Measurements from ENCODE around the gene PMF1.
"Not testable (repeated sequence)": the region's sequence is repeated elsewhere in the genome, so short reads cannot be mapped to it uniquely, and the experiment has no call there.

PMF1 gene

GRCh38 chr1:156198831-156199349, 13.9 kb upstream of the PMF1 start:
- DNase-seq, result no peak

GRCh38 chr1:156200044-156200443, 12.8 kb upstream of the PMF1 start:
- DNase-seq, result no peak

- no peak for DNase-seq
These were observed 9.5 kb upstream of the PMF1 start for GRCh38 chr1:156203331-156203730.

- DNase-seq, result no peak
These were observed 8.1 kb upstream of the PMF1 start for GRCh38 chr1:156204686-156205085.

DNA sequence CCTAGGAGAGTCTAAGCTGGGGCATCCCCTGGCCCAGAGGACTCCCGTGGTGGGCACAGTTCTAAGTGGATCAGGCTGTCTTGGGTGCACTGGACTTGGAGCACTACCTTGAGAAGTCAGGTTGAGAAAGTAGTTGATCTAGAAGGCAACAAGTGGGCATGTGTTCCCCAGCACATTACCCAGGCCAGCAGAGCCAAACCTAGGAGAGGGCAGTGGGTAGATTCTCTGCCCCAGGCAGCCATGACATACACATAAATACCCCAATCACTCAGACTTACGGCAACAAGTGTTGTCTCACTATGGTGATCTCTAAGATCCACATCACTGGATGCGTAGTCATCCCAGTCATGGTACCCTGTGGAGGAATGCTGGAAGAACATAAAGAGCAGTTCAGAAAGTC, 1.6 kb upstream of the PMF1 start:
- DNase-seq, result no peak

- no peak for DNase-seq
These were observed 677 bp upstream of the PMF1 start for GRCh38 chr1:156212130-156212529.

DNA sequence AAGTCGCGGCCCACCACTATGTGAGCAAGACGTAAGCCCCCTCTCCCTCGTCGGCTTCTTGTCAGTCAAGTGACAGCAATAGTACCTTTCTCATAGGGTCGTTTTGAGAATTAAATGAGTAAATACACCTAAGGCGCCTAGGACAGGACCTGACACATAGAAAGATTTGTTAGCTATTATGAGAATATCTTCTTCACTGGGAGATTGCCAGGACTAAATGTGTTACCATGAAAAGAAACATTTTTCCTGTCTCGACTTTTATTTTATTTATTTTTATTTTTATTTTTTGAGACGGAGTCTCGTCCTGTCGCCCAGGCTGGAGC, 798 bp downstream of the PMF1 start:
- no peak for DNase-seq

- DNase-seq, result no peak
These were observed 1.4 kb downstream of the PMF1 start for GRCh38 chr1:156214024-156214748.

- not testable (repeated sequence) for DNase-seq
These were observed 3.7 kb downstream of the PMF1 start for GRCh38 chr1:156216361-156217086.

- peak; percentile 60 for DNase-seq
These were observed 5.1 kb downstream of the PMF1 start for GRCh38 chr1:156217871-156218270.

DNA sequence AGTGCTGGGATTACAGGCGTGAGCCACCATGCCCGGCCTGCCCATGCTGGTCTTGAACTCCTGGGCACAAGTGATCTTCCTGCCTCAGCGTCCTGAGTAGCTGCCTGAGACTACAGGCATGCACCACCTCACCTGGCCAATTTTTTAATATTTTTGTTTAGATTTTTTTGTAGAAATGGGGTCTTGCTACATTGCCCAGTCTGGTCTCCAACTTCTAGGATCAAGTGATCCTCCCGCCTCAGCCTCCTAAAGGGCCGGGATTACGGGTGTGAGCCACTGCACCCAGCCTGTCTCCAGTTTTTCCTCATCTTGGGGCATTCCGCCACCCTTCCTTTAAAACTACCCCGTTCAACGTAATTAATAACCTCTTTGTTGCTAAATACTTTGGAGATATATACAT, 7.4 kb downstream of the PMF1 start:
- no peak for DNase-seq

- DNase-seq, result no peak
These were observed 9.3 kb downstream of the PMF1 start for GRCh38 chr1:156221986-156222692.

DNA sequence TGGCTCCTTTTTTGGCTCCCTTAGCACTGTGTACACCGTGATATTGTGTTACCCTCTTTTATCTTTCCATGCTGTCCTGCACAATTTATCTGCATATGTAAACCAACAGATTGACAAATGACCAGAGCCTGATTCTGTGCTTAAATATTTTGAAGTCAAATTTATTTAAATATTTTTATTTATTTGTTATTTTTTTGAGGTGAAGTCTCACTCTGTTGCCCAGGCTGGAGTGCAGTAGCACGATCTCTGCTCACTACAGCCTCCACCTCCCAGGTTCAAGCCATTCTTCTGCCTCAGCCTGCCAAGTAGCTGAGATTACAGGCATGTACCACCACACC, 12.8 kb downstream of the PMF1 start:
- no peak for DNase-seq

DNA sequence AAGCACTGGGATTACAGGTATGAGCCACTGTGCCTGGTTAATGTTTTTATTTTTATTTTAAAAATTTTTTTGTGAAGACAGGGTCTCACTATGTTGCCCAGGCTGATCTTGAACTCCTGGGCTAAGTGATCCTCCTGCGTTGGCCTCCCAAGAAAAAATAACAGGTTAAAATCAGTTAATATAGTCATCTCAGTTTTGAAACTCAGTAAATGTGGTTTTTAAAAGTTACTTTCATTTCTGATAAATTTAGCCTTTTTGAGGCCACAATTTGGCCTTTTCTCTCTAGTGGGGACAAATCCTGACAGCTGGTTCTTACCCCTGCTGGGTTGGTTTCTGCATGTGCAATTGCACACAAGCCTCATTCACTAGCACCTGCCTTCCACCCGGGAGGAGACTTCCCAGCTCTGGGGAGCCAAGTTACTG, 13.3 kb downstream of the PMF1 start:
- no peak for DNase-seq

DNA sequence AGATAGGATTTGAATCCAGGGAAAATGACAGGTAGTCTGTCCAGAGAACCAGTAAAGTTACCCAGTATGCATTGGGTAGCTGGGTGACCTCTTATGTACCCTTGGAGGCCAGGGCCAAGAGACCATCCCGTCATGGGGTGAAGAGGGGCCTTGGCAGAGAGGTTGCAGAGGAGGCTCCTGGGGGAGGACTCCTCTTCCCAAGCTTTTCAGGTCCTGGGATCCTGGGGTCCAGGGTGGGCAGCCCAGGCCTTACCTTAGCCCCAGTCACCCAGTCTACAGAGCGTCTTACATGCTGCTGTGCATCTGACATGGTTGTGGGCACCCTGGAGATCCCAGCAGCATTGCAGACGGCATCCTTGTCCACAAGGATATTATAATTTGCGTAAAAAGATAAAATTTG, 14.0 kb downstream of the PMF1 start:
- DNase-seq, result no peak

DNA sequence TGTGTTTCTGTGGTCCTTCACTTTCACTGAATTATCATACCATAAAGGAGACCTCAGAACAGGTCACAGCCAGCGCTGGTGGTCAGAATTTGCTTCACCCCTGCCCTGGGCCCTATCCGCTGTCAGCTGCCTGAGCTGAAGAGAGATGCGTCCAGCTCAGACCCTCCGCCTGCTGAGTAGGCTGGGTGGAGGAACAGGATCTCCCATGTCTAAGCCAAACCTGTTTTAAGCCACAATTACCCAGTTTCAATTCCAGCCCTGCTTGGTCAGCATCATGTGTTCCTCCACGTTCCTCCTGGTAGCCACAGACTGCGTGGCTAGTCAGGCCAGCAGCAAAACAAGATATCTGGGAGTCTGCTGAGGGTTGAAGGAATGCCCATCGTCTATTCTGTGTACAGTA, 15.7 kb downstream of the PMF1 start:
- DNase-seq, result no peak

DNA sequence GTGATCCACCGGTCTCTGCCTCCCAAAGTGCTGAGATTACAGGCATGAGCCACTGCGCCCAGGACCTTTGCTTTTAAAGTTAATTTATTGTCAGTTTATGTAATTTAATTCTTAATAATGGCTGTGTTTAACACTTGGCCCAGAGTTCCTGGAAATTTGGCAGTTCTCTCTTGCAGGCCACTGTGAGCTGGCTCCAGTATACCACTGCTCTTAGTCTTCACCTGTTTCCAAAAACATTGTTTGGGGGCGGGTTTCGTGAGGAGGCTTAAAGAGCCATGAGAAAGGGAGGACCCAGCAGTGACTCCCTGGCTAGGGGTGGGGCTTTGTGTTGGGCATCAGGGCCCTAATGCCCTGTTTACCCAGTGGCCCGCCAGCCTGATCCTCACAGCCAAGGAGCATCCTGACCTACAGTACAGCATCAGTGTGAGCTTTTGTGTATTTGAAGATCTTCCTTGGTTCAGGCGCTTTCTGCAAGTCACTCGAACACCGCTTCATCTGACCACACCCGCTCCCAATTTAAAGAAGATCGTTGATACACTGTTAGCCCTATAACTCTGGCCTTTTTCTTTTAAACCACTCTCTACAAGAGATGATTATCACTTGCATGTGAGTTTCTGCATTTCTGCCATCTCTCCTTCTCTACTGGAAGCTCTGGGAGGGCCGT, 17.1 kb downstream of the PMF1 start:
- no peak for DNase-seq

DNA sequence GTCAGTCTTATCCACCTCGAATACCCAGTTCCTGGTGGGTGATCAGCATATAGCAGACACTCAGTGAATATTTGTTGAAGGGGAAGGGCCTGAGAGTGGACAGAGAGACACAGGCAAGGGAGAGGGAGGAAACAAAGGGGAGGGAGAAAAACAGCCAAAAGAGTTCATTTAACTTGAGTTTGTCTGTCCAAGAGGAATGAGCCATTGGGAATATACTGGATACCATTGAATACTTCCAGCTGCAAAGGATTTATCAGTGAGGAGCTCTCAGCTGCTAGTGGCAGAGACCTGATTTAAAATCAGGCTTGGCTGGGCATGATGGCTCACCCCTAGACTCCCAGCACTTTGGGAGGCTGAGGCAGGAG, 17.6 kb downstream of the PMF1 start:
- DNase-seq, result no peak

- no peak for DNase-seq
These were observed 19.5 kb downstream of the PMF1 start for GRCh38 chr1:156232201-156232894.

DNA sequence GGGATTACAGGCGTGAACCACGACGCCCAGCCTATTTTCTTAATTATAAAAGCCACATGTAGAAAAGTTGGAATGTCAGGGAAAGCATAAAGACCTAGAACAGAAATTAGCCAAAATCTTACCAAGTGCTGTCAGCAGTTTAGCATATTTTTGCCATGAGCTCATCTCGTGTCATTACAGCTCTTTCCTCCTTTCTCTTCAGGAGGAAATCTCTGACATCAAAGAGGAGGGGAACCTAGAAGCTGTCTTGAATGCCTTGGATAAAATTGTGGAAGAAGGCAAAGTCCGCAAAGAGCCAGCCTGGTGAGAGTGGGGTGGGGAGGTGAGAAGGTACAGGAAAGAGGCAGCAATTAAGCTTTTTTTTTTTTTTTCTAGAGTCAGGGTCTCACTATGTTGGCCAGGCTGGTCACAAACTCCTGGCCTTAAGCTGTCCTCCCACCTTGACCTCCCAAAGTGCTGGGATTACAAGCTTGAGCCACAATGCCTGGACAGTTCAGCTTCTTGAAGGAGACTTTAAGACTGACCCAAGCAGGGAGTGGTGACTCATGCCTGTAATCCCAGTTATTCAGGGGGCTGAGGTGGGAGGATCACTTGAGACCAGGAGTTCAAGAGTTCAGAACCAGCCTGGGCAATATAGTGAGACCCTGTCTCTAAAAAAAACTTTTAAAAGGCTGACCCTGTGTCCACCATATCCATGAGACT, 20.8 kb downstream of the PMF1 start:
- DNase-seq, result no peak

DNA sequence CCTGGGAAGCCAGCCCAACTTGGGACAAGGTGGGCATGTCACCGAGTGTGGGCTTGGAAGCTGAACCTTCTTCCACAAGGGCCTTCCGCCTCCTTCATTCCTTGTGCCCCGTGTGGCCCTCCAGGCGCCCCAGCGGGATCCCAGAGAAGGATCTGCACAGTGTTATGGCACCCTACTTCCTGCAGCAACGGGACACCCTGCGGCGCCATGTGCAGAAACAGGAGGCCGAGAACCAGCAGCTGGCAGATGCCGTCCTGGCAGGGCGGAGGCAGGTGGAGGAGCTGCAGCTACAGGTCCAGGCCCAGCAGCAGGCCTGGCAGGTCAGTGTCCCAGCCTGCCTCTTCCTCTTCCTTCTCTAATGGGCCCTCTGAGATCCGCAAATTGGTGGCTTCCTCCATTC, 23.4 kb downstream of the PMF1 start:
- DNase-seq, result no peak

DNA sequence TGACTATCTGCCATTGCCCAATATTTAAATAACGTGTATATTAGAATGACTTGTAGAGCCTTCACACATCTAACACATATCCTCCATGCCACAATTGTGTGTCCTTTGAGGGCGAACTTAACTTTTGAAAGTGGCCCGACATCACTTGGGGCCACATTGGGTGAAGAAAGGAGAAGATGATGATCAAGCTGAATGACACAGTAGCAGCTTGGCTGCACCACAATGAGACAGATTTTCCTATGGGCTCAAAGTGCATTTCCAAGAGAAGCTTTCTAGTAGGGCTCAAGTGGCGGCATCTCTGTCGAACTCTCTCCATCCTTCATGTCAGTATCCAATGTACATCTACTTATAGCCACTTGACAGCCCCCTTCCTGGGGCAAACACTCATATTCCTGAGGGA, 25.4 kb downstream of the PMF1 start:
- DNase-seq, result no peak

All from CD4-positive, alpha-beta T cell treated with Interleukin-12 subunit alpha and Interleukin-12 subunit beta, for 1 hour (primary cell).